Jurkat, Clone E6-1 (cell line): ENCODE measurements around the gene SLC35F4.
"Not testable (repeated sequence)": the region's sequence is repeated elsewhere in the genome, so short reads cannot be mapped to it uniquely, and the experiment has no call there.

Source experiments
- DNase-seq: peaks from one replicate; pipeline ENCODE4 v3.0.0-alpha.2; 2011; ENCODE audit warnings: low read depth, low spot score
- H3K4me3 ChIP-seq: 2 replicates; pipeline ENCODE4 v1.5.1; 2011; ENCODE audit warnings: mild to moderate bottlenecking, low read length, control low read depth, moderate library complexity

SLC35F4 gene

GRCh38 chr14:57816568-57817284 lies 49.2 kb downstream of the SLC35F4 start:
- no peak overlapping the region for H3K4me3 ChIP-seq
- no peak for DNase-seq

DNA sequence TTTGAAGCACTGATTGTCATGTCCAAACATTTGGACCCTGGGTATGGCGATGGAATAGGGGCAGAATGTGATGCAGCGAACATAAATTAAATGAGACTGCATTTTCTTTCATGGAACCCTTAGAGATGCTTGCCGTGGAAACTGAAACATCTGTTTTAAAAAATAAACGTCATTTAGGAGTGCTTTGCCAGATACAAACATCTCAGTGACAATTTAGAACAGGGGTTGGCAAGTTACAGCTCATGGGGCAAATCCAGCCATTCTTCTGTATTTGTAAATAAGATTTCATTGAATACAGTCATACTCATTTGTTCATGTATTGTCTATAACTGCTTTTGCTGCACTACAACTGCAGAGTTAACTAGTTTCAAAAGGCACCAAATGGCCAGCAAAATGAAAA lies 51.2 kb downstream of the SLC35F4 start:
- H3K4me3 ChIP-seq, result no peak overlapping the region
- DNase-seq, result no peak

DNA sequence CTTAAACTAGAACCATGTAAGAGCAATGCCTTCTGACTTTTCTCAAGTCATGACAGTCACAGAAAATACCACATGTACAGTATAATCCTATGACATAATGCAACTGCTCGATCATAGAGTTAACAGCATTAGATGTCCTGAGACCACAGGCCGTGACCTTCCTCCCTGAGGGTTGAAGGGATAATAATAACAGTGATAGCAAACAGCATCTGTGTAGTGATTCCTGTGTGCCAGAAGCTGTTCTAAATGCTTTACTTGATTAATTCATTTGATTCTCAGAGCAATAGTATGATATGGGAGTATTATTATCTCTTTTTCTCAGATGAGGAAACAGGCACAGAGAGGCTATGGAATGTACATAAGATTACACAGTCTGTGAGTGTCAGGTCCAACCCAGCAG lies 53.2 kb downstream of the SLC35F4 start:
- no peak for DNase-seq
- no peak overlapping the region for H3K4me3 ChIP-seq

DNA sequence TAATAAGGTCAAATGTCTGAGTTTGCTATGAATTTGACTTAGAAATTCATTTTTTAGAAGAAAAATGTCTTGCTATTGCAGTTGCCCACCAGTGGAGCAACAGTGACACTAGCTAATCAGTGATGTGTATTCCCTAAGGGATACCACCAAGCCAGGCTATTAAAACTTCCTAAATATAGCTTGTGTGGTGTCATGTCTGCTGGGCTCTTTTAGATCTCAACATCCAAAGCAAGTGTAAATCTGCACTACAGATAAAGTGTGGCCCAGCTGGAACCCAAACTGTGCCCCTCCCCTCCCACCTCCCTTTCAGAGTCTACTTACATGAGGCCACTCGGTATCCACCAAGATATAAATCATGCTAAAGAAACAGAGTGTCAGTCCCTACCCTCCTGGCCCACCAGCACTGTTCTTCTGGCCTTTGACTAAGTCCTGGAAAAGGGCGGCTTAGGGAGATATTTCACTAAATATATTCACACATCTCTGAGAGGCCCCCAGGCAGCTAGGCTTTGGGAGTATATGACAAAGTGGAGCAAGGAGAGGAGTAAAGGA lies 53.8 kb downstream of the SLC35F4 start:
- no peak overlapping the region for H3K4me3 ChIP-seq
- DNase-seq, result no peak

GRCh38 chr14:57809808-57810207 lies 56.1 kb downstream of the SLC35F4 start:
- DNase-seq, result no peak
- H3K4me3 ChIP-seq, result no peak overlapping the region

DNA sequence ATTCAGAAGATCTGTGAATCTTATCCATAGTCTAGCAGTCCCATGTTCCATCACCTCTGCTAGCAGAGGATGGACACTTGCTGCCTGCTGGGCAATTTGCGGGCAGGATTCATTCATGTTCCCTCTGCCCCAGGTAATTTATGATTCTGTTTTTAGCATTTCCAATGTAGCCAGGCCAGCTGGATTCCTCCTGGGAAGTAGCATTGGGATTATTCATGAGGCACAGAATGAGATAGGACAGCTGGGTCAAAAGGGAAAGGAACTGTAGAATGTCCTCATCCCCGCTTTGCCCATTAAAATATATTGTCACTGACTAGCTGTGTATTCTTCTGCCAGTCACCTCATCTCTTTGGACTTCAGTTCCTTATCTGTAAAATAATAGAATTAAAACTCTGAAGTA lies 68.7 kb downstream of the SLC35F4 start:
- no peak overlapping the region for H3K4me3 ChIP-seq
- no peak for DNase-seq

GRCh38 chr14:57796556-57796955 lies 69.3 kb downstream of the SLC35F4 start:
- H3K4me3 ChIP-seq, result no peak overlapping the region
- DNase-seq, result no peak

- H3K4me3 ChIP-seq, result no peak overlapping the region
- no peak for DNase-seq
These were observed 80.8 kb downstream of the SLC35F4 start for GRCh38 chr14:57785058-57785457.

DNA sequence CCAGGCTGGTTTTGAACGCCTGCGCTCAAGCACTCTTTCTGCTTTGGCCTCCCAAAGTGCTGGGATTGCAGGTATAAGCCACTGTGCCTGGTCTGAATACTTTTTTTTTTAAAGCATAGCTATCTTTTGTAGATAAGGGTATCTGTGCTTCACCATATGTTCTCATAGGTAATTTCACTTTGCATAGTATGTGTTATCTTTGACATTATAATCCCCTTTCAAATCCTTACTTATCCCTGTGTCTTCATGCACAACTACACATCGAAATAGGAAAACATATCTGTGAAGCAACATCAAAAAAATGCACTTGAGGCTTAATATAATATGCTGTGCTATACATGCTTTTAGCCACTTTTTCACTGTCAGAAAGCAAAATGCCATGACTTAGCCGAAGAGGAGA lies 94.1 kb downstream of the SLC35F4 start:
- no peak overlapping the region for H3K4me3 ChIP-seq
- no peak for DNase-seq

DNA sequence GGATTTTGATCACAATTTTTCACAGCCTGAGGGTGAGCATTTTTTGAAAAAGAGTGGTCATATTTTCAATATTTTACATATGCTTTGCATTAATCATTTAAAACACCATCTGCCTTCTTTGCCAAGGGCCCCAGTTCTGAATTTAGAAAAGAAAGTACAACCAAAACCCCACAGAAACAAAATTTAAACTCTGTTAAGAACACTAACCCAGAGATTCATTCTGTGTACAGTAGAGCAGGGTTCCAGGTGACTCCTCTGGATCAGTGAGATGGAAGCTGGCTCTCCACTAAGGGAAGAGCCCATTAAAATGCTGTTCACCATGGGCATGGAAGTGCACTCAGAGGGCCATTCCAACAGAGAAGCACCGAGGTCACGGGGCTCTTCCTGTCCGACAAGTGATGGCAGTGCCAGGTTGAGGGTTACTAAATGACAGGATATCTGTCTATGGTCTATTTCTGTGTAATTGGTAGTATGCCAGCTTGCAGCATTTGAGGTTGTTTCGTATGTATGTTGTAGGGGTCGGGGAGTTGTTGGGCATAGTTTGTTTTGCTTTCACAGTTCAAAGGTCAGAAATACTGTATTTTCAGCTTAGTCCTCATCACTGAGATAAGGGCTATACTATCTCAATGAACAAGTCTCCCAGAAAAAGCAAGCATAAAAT lies 95.9 kb downstream of the SLC35F4 start:
- H3K4me3 ChIP-seq, result no peak overlapping the region
- no peak for DNase-seq

- no peak overlapping the region for H3K4me3 ChIP-seq
- DNase-seq, result no peak
These were observed 104.1 kb downstream of the SLC35F4 start for GRCh38 chr14:57761800-57762199.

GRCh38 chr14:57760896-57761295 lies 105.0 kb downstream of the SLC35F4 start:
- no peak for DNase-seq
- H3K4me3 ChIP-seq, result no peak overlapping the region

DNA sequence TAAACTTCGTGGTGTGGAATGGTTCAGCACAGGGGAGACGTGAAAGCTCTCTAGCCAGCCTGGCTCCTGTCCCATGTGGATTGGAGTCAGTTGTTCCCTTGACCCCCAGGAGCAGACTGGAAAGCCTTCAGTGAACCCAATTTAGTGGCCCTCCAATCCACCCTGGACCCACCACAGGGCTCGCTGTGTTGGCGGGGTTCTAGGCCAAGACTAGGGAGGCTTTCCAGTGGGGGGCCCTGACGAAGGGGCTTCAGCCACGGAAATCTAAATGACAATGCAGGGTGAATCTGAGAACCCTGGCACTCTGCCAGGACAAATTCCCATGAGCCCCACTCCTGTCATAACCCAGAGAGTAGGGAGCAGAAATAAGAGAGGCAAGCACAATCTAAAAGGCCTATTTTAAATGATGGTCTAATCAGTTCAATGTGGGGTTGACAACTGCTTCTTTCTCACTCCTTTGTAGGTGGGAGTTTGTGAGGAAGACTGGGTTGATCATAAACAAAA lies 110.8 kb downstream of the SLC35F4 start:
- H3K4me3 ChIP-seq, result no peak overlapping the region
- no peak for DNase-seq

GRCh38 chr14:57754527-57754926 lies 111.4 kb downstream of the SLC35F4 start:
- H3K4me3 ChIP-seq, result no peak overlapping the region
- DNase-seq, result no peak

DNA sequence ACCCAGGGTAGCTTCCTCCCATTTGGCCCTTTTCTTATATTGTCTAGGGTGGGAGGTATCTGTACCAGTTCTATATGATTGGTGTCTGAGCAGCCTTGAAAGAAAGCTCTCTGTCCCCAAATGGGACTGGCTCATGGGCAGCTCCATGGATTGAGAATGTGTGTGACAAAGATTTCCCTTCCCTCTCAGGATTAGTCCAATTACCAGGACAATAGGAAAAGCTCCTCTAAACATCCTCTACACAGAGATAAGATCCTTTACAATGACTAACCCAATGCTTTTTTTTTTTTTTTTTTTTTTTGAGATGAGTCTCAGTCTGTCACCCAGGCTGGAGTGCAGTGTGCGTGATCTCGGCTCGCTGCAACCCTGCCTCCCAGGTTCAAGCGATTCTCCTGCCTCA lies 112.1 kb downstream of the SLC35F4 start:
- H3K4me3 ChIP-seq, result no peak overlapping the region
- no peak for DNase-seq

DNA sequence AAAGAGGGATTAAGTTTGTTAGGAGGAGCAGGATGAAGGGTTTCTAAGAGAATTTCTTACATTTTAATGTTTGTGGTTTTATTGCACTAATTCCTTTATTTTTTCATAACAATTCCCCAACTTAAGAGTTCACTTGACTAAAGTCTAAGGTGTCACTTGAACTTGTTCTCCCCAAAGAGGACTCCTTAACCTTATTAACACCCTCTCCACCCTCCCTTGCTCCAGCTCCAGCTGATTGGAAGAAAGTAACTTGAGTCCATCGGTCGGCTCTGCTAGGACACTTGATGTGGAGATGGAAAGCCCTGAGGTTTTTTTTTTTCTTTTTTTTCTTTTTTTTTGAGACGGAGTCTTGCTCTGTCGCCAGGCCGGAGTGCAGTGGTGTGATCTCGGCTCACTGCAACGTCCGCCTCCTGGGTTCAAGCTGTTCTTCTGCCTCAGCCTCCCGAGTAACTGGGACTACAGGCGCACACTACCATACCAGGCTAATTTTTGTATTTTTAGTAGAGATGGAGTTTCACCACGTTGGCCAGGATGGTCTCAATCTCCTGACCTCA lies 113.7 kb downstream of the SLC35F4 start:
- DNase-seq, result not testable (repeated sequence)

DNA sequence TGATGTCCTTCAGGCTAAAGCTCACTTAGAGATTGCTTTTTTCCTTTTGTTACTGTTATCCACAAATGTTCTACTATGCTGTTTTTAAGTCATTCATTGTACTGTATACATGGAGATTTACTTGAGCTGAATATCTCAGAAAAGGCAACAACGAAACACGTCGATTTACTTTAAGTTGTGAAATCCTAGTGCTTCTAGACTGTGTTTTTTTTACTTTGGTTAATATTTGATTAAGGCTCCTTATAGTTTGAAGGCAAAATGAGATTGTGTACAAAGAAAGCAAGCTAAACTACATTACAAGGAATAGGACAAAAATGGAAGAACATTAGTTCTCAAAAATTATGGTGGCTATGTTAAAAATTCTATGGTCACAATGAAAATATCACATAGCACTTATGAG lies 114.5 kb downstream of the SLC35F4 start:
- no peak for DNase-seq
- no peak overlapping the region for H3K4me3 ChIP-seq

More for the DNA sequence above, 113.7 kb downstream of the SLC35F4 start:
- not testable (repeated sequence) for H3K4me3 ChIP-seq

DNA sequence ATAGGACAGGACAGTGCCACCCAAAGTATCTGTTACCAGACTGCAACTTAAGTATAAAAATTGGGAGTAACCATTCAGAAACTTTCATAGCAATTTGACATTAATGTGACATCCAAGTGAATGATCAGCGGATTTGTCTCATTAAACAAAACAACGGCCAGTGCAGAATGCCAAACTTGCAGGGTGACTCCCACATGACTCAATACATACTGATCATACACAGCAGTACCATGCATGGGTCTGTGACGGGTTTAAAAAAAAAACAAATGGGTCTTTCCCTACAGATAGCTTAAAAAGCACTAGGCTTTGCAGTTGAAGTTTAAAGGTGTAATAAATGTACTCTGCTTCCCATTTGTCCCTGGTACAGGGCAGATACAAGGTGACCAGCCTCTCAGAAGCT lies 116.6 kb downstream of the SLC35F4 start:
- no peak overlapping the region for H3K4me3 ChIP-seq
- DNase-seq, result no peak

GRCh38 chr14:57748279-57748678 lies 117.6 kb downstream of the SLC35F4 start:
- no peak for DNase-seq

GRCh38 chr14:57747036-57747435 lies 118.9 kb downstream of the SLC35F4 start:
- no peak for DNase-seq
- H3K4me3 ChIP-seq, result no peak overlapping the region

More at GRCh38 chr14:57748279-57748678, 117.6 kb downstream of the SLC35F4 start:
- no peak overlapping the region for H3K4me3 ChIP-seq
